Islet of Langerhans (tissue), 1 donor: ENCODE data around the gene MICAL1.
A peak's percentile ranks its signal among the peaks of the same experiment; 100 is the strongest.

Experiments used
- FAIRE-seq: peaks from one replicate; lab custom pipeline; 2011; peaks lifted over from hg19 to GRCh38; lab: Jason Lieb, UNC

The MICAL1 gene, protein sequence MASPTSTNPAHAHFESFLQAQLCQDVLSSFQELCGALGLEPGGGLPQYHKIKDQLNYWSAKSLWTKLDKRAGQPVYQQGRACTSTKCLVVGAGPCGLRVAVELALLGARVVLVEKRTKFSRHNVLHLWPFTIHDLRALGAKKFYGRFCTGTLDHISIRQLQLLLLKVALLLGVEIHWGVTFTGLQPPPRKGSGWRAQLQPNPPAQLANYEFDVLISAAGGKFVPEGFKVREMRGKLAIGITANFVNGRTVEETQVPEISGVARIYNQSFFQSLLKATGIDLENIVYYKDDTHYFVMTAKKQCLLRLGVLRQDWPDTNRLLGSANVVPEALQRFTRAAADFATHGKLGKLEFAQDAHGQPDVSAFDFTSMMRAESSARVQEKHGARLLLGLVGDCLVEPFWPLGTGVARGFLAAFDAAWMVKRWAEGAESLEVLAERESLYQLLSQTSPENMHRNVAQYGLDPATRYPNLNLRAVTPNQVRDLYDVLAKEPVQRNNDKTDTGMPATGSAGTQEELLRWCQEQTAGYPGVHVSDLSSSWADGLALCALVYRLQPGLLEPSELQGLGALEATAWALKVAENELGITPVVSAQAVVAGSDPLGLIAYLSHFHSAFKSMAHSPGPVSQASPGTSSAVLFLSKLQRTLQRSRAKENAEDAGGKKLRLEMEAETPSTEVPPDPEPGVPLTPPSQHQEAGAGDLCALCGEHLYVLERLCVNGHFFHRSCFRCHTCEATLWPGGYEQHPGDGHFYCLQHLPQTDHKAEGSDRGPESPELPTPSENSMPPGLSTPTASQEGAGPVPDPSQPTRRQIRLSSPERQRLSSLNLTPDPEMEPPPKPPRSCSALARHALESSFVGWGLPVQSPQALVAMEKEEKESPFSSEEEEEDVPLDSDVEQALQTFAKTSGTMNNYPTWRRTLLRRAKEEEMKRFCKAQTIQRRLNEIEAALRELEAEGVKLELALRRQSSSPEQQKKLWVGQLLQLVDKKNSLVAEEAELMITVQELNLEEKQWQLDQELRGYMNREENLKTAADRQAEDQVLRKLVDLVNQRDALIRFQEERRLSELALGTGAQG

DNA sequence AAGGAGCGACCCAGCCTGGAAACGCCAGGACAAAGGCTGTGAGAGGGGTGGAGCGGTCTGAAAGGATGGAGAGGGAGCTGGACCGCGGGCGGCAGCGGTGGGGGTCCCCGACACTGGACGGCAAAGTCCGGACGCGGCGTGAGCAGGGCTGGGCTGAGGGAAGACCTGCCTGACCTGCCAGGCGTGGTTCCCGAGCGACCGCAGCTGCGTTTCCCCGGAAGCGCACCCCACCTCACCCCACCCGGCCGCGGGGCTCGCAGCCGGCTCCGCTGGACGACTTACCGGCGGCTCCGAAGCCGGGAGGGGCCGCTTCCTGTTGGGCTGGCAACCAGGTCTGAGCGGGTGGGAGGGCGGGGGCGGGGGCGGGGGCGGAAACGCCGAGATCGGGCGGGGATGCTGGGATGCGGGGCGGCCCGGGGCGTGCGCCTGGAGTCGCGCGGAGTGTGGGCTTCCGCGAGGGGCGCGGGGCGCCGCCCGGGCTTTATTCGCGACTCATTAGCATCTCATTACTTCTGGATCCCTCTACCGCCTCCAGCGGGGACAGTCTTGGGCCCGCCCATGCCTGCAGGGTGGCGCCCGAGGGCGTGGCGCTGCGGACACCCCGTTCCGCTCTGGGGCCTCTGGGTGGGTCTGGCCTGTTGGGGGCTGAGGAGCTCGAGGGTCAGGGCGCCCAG lies at the start of gene MICAL1:
MICAL1 (minus strand) TSS at position 336 of the 674 bp plus-strand sequence. CDS start 1,576 bp downstream, outside the sequence.
- FAIRE-seq = no peak

DNA sequence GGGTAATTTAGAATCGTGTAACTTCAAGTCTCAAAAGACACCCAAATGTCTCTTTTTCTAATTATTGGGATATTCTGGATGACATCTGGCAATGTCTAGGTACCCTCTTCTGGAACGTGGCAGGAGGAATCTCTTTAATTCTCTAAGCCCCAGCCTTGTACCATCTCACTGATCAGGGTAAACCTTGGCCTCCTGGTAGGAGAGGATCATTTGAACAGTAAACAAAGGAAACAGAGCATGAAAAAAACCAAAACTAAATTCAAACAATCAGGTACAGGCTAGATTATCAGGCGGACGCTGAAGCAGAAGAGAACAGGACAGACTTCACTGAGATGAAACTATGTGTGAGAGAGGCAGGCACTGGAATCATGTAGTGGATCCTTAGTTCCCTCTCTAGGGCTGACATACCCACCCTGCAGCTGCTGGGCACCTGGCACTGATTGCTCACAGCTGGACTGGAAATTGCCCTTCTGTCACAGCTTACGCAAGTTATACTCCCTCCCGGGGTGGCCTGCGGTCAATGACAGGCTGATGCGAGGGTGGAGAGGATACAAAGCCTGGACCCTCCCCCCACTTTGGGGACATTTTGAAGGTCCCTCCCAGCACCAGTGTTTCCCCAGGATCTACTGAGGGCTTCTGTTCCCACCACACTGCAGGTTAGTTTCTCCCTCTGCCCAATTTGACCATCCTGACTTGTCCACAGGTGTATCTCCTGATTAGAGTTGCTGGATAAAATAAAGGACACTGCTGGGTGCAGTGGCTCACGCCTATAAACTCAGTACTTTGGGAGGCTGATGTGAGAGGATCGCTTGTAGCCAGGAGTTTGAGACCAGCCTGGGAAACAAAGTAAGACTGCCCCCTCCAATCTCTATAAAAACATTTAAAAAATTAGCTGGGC lies 48.0 kb upstream of the MICAL1 start:
- no peak for FAIRE-seq

DNA sequence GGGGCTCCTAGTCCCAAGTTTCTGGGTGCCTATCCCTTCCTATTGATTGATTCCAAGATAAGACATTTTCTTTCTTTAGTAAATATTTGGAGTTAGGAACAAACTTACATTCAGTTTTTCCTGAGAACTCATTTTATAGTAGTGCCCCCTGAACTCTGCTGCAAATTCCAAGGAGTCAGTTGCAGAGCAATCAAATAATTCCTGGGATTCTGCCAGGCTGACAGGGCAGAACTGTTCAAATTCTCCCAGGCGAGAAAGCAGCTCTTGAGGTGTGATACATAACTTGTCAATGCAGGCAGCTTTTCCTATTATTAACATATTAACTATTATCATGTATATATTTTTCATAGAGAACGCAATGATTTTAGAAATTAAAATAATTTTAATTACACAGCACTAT lies 43.4 kb upstream of the MICAL1 start:
- FAIRE-seq = no peak

DNA sequence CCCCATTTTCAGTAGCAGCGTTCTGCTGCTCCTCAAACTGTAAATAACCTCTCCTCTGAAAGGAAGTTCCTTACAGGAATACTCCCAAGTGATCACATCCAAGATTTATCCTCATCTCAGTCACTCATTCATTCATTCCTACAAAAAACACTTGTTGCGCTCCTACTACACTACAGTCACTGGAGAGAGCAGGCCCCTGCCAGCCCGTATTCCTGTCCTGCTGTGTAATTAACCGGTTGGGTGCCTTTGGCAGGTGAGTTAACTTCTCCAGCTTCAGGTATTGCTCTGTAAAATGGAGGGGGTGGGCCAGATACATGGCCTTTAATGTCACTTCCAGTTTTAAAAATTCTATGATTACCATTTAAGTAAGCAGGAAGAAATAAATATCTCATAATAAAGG lies 42.5 kb upstream of the MICAL1 start:
- FAIRE-seq = no peak

DNA sequence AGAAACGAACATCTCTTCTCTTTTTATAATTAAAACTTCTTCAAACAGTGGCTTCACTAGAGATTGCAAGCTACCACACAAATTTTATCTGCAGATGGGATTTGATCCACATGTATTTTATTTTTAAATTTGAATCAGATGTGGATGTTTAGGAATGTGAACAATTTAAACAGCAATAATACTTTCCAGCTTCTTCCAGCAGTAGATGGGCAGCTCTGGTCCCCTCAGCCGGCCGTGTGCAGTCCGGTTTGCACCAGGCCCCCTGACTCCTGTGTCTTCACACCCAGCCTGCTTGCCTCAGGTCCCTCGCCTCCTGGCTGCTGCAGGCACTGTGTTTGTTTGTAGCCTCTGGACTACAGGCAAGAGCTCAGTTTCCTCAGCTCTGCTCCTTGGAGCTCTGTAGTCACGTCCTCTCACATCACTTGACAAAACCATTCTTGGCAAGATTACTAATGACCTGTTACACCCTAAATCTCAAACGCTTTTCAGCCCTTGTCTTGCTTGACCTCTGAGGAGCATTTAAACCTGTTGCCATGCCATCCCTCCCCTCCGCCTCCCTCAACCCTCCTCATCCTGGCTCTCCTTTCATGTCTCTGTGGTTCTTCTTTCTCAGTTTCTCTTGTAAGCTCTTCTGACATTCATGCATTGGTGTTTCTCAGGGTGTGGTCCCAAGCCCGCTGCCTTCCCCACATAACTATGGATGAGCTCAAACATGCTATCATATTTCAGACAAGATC lies 40.6 kb upstream of the MICAL1 start:
- no peak for FAIRE-seq

DNA sequence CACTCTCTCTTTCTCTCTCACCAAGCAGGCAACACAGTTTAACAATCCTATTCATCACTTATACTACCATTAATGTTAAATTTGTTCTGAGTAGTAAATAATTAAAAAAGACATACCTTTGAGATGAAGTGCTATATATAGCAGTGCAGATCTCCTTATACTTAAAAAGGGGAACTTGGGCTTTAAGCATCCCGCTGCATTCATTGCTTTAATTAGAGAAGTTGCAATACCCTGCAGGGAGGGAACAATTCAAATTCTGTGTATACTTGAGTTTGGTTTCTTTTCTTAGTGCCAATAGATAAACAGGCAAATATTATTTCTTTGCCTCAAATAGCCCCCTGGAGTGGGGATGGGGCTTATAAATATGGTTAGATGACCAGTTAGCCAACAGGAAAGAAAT lies 38.3 kb upstream of the MICAL1 start:
- no peak for FAIRE-seq

DNA sequence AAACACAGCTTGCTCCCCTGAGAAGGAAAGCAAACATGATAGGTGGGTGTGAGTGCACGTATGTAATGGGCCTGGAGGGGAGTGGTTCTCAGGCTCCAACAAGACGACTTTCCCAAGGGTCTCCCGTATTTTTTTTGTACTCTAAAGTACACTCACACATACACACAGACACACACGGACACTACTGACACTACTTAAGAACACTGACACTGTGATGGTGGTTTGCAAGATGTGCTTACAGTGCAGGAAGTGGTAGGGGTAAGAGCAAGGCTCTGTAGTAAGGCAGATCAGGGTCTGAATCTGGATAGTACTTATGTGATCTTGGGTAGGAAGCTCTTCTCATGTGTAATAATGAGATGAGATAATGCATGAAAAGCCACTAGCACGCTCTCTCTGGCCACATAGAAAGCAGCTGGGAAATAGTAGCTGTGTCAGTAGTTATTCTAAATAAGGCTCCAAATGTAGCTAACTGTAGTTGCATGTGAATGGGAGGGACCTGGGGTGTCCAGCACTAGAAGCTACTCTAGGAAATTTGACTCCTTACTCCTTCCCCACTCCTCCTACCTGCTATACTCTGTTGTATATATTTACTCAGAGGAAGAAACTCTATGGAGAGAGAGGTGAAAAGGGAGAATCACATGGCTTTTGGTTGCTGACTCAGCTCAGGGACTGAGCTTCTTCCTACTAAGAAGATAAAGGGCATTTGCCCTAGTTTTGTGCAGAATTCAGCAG lies 35.8 kb upstream of the MICAL1 start:
- FAIRE-seq = peak; percentile 71

DNA sequence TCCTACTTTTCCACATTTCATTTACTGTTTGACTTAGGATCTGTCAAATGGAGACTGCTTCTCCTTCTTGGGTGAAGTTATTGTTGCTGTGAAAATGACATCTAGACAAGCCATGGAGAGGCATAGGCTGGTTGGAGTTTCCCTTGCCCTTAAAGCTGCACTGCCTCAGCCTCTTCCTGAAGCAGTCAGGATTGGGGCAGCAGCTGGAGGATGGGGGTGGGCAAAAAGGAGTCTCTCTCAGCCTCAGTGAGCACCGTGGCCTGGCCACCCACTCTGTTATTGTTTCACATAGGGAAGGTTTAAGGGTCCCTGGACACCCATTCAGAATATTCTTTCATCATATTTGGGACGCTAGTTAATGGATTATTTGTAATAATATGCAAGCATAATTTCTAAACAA lies 35.1 kb upstream of the MICAL1 start:
- no peak for FAIRE-seq

DNA sequence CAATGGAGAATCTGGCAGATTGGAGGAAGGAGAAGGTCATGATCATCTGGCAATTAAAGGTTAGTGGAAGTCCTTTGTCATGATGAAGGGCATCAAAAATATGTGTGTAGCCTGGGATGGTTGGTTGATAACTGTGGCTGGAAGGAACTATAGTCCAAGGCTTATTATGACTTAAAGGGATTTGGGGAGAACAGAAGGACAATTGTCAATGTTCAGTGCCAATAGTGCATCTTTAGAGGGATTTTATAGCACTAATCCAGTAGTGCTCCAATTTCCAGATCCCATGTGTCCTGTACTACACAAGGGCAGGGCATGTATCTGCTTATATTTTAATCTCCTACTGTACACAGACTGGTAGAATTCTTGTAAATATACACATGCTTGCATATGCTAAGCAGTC lies 32.4 kb upstream of the MICAL1 start:
- FAIRE-seq = no peak

DNA sequence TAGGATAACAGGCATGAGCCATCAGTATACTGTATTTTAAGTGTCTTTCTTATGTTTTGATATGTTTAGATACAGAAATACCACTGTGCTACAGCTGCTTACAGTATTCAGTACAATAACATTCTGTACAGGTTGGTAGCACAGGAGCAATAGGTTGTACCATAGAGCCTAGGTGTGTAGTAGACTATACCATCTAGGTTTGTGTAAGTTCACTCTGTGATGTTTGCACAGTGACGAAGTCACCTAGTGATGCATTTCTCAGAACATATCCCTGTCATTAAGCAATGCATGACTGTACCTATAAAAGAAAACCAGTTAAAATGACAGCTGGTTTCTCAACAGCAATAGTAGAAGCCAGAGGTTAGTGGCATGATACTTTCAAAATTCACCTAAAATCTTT lies 30.5 kb upstream of the MICAL1 start:
- no peak for FAIRE-seq

DNA sequence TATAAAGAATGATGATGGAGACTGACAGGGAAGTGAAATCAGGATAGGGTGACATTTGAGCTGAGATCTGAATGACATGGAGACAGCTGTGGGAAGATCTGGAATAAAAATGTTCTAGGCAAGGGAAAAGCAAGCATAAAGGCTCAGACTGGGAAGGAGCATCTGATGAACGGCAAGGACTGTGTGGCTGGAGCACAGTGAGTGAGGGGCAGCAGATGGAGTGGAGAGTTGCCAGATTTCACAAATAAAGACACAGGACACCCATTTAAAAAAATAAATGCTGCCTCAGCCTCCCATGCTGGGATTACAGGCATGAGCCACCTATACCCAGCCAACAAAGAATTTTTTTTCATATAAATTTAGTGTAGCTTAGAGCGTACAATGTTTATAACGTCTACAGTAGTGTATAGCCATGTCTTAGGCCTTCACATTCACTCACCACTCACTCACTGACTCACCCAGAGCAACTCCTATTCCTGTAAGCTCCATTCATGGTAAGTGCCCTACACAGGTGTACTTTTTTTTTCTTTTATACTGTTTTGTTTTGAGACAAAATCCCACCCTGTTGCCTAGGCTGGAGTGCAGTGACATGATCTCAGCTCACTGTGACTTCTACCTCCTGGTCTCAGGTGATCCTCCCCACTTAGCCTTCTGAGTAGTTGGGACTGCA lies 29.8 kb upstream of the MICAL1 start:
- FAIRE-seq = no peak

DNA sequence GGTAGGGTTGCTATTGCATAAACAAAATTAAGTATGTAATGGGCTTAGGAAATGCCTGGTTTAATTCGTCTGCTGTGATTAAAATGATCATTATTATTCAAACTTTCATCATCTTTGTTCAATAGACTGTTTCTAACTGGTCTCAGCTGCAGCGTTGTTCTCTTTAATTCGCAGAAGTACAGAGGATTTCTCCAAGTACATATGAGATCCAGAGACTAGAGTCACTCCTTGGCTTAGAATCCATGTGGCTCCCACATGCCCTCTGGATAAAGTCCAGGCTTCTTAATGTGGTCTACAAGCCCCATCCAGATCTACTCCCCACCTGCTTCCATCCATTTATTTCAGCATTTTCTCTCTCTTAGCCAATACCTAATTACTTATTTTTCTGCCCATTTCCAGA lies 28.6 kb upstream of the MICAL1 start:
- no peak for FAIRE-seq

DNA sequence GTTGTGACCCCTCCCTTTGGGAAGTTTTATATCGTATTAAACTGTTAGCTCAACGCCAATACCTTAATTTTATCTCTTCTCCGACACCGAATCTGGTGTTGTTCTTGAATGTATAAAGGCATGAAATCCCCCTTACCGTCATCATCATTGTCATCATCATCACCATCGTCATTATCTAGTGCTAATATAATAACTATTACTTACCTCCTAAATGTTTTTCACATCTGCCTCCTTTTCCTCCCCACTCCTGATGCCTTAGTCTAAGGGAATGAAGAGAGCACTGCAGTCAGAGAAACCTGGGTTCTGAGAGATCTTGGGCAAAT lies 28.1 kb upstream of the MICAL1 start:
- FAIRE-seq = no peak

DNA sequence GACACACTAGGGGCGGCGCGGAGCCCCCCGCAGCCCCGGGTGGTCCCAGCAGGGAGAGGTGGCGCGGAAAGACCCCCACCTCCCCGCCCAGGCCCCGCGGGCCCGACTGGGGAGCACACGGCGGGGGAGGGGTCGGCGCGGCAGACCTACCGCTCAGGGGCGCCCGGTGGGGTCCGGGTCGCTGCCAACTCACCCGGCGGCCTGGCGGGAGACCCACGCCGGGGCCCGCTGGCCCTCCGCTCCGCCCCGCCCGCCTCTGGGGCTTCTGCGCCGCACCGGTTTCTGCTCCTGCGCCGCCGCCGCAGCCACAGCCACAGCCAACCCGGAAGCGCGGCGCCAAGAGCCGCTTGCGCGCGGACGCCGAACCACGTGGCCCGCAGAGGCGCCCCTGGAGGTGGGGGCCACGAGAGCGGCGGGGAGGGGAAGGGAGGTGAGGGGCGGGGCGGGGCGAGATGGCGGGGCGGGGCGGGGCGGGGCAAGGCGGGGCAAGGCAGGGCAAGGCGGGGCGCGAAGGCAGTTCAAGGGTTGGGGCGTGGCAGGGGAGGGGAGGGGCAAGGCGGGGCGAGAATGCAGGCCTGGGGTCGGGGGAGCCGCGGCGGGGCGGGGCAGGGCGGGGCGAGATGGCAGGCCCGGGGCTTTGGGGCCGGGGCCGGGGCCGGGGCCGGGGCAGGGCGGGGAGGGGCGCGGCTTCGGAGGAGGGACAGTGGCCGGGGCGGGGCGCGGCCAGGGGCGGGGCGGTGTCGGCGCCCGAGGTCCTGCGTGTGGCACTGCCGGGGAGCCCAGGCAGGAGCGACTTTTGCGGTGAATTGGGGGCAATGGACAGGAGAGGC lies 27.5 kb upstream of the MICAL1 start, which contains the start of gene ZBTB24:
ZBTB24 (minus strand) TSS at position 315 of the 830 bp plus-strand sequence. CDS start 1,193 bp downstream, outside the sequence.
- no peak for FAIRE-seq

DNA sequence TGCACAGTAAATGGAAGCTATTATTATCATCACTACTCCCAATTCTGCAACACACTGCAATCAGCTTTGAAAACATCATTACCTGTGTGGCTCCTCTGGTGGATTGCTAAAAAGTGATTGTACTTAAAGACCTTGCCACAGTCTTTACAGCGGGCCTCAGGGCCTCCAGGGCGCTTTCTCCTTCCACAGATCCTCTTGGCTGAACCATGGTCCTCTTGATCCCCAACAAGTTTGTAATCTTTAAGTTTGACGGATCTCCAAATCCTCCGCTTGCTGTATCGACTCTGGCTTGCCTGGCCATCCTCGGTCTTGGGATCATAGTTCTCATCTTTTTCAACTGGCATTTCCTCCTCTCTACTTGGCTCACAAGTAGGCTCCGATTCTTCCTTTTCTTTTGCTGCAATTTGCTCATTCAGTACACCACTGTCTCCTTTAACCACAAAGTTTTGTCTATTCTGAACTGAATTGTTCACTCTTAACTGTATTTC lies 25.5 kb upstream of the MICAL1 start:
- no peak for FAIRE-seq

DNA sequence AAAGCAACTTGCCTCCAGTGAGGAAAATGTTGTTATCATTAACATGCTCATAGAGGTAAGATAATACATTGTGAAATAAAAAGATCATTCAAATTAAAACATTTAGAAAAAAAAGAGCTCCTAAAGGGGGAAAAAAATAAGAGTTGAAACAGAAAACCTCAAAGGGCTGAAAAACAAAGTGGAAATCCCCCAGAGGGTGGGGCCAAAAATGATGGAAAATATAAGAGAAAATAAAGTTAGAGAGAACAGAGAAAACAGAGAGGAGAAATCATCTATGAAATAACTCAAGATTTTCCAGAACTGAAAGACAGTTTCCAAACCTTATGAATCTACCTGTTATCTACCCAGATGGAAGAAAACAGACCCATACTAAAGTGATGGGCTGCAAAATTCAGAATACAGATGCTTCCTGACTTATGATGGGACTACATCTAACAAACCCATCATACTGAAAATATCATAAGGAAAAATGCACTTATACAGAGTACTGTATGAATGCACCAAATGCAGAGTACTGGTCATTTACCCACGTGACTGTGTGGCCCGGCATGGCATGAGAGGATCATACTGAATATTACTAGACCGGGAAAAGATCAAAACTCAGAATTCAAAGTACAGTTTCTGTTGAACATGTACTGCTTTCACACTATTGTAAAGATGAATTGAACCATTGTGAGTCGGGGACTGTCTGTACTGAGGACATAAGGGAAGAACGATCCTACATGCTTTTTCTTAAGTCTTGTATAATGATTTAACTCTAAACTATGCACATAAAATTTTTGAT lies 23.5 kb upstream of the MICAL1 start:
- no peak for FAIRE-seq

DNA sequence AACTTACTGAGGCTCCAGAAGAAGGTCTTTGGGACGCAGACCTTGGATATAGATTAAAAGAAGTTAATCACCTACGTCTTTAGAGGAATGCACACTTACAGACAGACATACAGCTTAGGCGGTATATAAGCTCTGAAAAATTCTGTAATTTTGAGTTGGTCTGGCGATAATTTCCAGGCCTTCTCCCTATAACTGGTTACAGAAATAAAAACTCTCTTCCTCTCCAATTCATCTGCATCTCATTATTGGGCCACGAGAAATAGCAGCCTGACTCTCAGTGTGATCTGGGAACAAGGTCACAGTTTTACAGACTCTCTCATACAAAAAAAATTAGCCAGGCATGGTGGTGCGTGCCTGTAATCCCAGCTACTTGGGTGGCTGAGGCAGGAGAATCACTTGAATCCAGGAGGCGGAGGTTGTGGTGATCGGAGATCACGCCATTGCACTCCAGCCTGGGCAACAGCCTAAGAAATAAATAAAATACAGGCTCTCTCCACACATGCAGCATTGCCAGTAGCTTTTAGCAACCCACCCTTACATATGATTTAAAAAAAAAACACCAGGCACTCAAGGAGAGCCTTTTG lies 22.7 kb upstream of the MICAL1 start:
- no peak for FAIRE-seq
